GF-D8 (cell line): ENCODE results near the gene ATP8B4.

Experiments used
- DNase-seq: peaks from one replicate; lab custom pipeline; 2025; lab: John Stamatoyannopoulos, UW

Gene ATP8B4

GRCh38 chr15:49809894-49810609, 309.0 kb downstream of the ATP8B4 start:
- no peak for DNase-seq

DNA sequence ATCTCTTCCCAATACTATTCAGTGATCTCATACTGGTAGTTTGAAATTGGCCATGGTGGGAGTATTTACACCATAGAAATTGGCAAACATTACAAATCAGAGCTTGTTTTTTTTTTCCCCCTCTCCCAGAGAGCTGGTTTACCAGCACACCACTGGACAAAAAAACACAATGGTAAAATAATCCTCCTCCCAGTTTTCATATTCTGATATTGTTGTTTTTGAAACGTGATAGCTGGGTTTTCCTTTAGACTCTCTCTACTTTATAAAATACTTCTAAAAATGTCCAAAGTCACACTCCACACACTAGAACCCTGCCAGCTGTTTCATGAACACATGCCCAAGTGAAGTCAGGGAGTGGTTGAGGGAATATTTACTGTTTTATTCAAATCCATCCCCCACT, 310.7 kb downstream of the ATP8B4 start:
- DNase-seq = no peak
